ENCODE data around the gene PTPRJ. TPM values are rescaled to one million over a fixed set of nuclear protein-coding genes. Genes with fewer than 3 reads are reported as not detected.

Gene PTPRJ
- total and polyA plus RNA-seq, 9 of the 15 experiments (the other 6 are each of a cell fraction or from before 2014, with no cell fraction given) = 0.56 to 10.7 (median 4.8) TPM

DNA sequence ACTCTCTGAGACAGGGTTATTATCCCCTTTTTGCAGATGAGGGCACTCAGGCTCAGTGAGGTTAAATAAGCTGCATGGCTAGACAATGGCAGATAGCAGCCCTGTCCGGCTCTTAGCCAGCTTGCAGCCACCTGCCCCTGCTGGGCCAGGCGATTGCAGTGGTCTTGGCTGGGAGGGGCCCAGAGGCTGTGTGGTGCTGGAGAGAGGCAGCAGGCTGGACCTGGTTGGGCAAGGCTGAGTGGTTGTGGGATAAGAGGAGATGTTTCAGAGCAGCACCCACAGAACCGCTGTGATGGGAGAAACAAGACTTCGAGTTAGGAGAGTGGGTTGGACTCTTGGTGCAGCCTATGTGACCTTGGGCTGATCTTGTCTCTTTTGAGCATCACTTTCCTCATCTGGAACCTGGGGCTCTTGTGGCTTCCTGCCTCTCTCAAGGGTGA lies 25.5 kb downstream of the PTPRJ start:
- BruUV-seq (replicated peaks) = no TSS peak
- Histone ChIP-seq H3K4me2 (ENCODE audit: insufficient read depth, low read length) (no peak overlapping the region), H3K27ac (ENCODE audit: extremely low read depth, low read depth, low read length) (no peak overlapping the region; the same call in 2 of the 3 replicates), H3K9me1 (ENCODE audit: control insufficient read depth, insufficient read depth, low read length) (no peaks in the 10 kb centered on the region), H3K9ac (ENCODE audit: insufficient read depth in 1 of 2, low read depth in 2 of 2, low read length in 2 of 2) (peak overlapping the region in 1 of 2 experiments; percentile 75; a peak in 2 of 4 replicates), H3K36me3 (ENCODE audit: control insufficient read depth, insufficient read depth, low read length) (no peaks in the 10 kb centered on the region), H3K9me3 (replicated peaks; ENCODE audit: control insufficient read depth, insufficient read depth, low read depth, low read length) (no peaks in the 10 kb centered on the region), H3K4me3 (no peak overlapping the region), H4K20me1 (replicated peaks; ENCODE audit: control insufficient read depth, insufficient read depth, low read length) (no peaks in the 10 kb centered on the region), H3K79me2 (ENCODE audit: control insufficient read depth, insufficient read depth, low read length) (peaks cover 6% of the 10 kb centered on the region; the same call in 1 of the 3 replicates), H2AFZ (ENCODE audit: low read depth, low read length) (no peak overlapping the region), H3K4me1 (replicated peaks in 1 of 2; ENCODE audit: control insufficient read depth in 2 of 2, insufficient read depth in 2 of 2, low read length in 2 of 2) (peaks cover 34 to 39% of the 10 kb centered on the region in 2 experiments), H3K27me3 (ENCODE audit: control insufficient read depth in 2 of 2, insufficient read depth in 2 of 2, low read length in 2 of 2) (no peaks in the 10 kb centered on the region)
- ATAC-seq (peak; percentile 64), DNase-seq (ENCODE audit: extremely low read depth in 1 of 4, low spot score in 3 of 4) (no peak), FAIRE-seq (no peak)
- POLR2A ChIA-PET = interaction anchor here (0.6 to 3.7 kb wide), 11 partner anchors 9 to 82 kb away, joined by 3 to 21 read pairs (median 3); no protein-coding TSS in a partner anchor
- TF ChIP-seq ESRRA (IDR thresholded peaks at IDR 0.05; ENCODE audit: borderline replicate concordance, low read depth) (peak; percentile 61), NCOR1 (IDR thresholded peaks at IDR 0.05) (peak; percentile 22; the same call in 1 of the 2 replicates), RBM17 (IDR thresholded peaks at IDR 0.05; ENCODE audit: borderline replicate concordance, low read depth, low read length) (no peak), MEF2D (tag; conservative IDR thresholded peaks at IDR 0.05; ENCODE audit: low read depth) (no peak), ATF7 (IDR thresholded peaks at IDR 0.05) (no peak), POLR2G (IDR thresholded peaks at IDR 0.05; ENCODE audit: low read depth, low read length) (no peak), CBFA2T2 (conservative IDR thresholded peaks at IDR 0.05) (peak; percentile 58), RFX5 (IDR thresholded peaks at IDR 0.05; ENCODE audit: low read depth, low read length) (no peak), TAL1 (IDR thresholded peaks at IDR 0.05) (peak; percentile 28; the same call in 1 of the 2 replicates), SUPT5H (IDR thresholded peaks at IDR 0.05) (no peak), FOXJ2 (tag; IDR thresholded peaks at IDR 0.05) (no peak), ZNF140 (CRISPR knock-in tag; IDR thresholded peaks at IDR 0.05) (no peak), CBFA2T3 (IDR thresholded peaks at IDR 0.05) (peak; percentile 67), ARID1B (IDR thresholded peaks at IDR 0.05) (no peak), RNF2 (IDR thresholded peaks at IDR 0.05) (no peak), ZBTB34 (CRISPR knock-in tag; IDR thresholded peaks at IDR 0.05) (no peak), TEAD4 (IDR thresholded peaks at IDR 0.05; ENCODE audit: low read length) (peak; percentile 19; the same call in 1 of the 2 replicates), TEAD4 (CRISPR knock-in tag; IDR thresholded peaks at IDR 0.05; ENCODE audit: borderline replicate concordance) (no peak), ZNF75A (CRISPR knock-in tag; IDR thresholded peaks at IDR 0.05) (no peak), NR2C2 (CRISPR knock-in tag; IDR thresholded peaks at IDR 0.05) (no peak), NR2C2 (tag; IDR thresholded peaks at IDR 0.05) (0 out of 2 replicates have a peak, but pooled peaks have one; percentile 0), ZNF174 (CRISPR knock-in tag; IDR thresholded peaks at IDR 0.05) (no peak), CTBP1 (IDR thresholded peaks at IDR 0.05; ENCODE audit: borderline replicate concordance) (peak; percentile 55; the same call in 1 of the 2 replicates)
- TF ChIP-seq, protein P1, sequence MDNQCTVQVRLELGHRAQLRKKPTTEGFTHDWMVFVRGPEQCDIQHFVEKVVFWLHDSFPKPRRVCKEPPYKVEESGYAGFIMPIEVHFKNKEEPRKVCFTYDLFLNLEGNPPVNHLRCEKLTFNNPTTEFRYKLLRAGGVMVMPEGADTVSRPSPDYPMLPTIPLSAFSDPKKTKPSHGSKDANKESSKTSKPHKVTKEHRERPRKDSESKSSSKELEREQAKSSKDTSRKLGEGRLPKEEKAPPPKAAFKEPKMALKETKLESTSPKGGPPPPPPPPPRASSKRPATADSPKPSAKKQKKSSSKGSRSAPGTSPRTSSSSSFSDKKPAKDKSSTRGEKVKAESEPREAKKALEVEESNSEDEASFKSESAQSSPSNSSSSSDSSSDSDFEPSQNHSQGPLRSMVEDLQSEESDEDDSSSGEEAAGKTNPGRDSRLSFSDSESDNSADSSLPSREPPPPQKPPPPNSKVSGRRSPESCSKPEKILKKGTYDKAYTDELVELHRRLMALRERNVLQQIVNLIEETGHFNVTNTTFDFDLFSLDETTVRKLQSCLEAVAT (IDR thresholded peaks at IDR 0.05) = no peak
- intact Hi-C loops (cut with micrococcal nuclease) = no loop called here
- in situ Hi-C loops (cut with MboI) = no loop called here
- 33% methylated on average over 4 of the region's 4 CpGs for WGBS (ENCODE audit: insufficient coverage, low coverage, missing lambda C conversion rate)
- CTCF ChIA-PET (ENCODE audit: low intra/inter-chr PET ratio) = no interaction called here

Data from K562 (cell line).